NCI-H345 treated with DMSO at 0.1 percent for 48 hours (cell line): Measurements from ENCODE around the gene KIF26A.

Experiments
- DNase-seq: peaks from one replicate; lab custom pipeline; 2025; ENCODE audit not compliant: unreplicated experiment; lab: John Stamatoyannopoulos, UW

Gene KIF26A

GRCh38 chr14:104130974-104131651 is 7.3 kb upstream of the KIF26A start:
- peak; percentile 64 for DNase-seq

GRCh38 chr14:104131968-104132732 is 6.2 kb upstream of the KIF26A start:
- DNase-seq = no peak

- no peak for DNase-seq
These were observed 5.4 kb upstream of the KIF26A start for GRCh38 chr14:104132981-104133380.

GRCh38 chr14:104133496-104133895 is 4.9 kb upstream of the KIF26A start:
- DNase-seq = no peak

- no peak for DNase-seq
These were observed 4.1 kb upstream of the KIF26A start for GRCh38 chr14:104134061-104134965.

GRCh38 chr14:104135121-104135903 is 3.1 kb upstream of the KIF26A start:
- DNase-seq = no peak

GRCh38 chr14:104135904-104136471 is 2.4 kb upstream of the KIF26A start:
- no peak for DNase-seq

GRCh38 chr14:104136472-104137296 is 1.7 kb upstream of the KIF26A start:
- DNase-seq = no peak

GRCh38 chr14:104137297-104138097 is 890 bp upstream of the KIF26A start:
- DNase-seq = peak; percentile 48

GRCh38 chr14:104138718-104139459 is 502 bp downstream of the KIF26A start:
- DNase-seq = no peak

- DNase-seq = no peak
These were observed 1.2 kb downstream of the KIF26A start for GRCh38 chr14:104139460-104140212.

GRCh38 chr14:104140213-104140462 is 1.8 kb downstream of the KIF26A start:
- DNase-seq = no peak

- DNase-seq = no peak
These were observed 2.3 kb downstream of the KIF26A start for GRCh38 chr14:104140463-104141331.

GRCh38 chr14:104141621-104142091 is 3.3 kb downstream of the KIF26A start:
- DNase-seq = no peak

- DNase-seq = no peak
These were observed 4.0 kb downstream of the KIF26A start for GRCh38 chr14:104142136-104142945.
